ENCODE measurements around the gene SCN2B. TPM values are rescaled to one million over a fixed set of nuclear protein-coding genes. Genes with fewer than 3 reads are reported as not detected.
A peak's percentile ranks its signal among the peaks of the same experiment; 100 is the strongest.

SCN2B gene
- total and polyA plus RNA-seq, 8 donors: 0.04 to 0.31 (median 0.06) TPM

DNA sequence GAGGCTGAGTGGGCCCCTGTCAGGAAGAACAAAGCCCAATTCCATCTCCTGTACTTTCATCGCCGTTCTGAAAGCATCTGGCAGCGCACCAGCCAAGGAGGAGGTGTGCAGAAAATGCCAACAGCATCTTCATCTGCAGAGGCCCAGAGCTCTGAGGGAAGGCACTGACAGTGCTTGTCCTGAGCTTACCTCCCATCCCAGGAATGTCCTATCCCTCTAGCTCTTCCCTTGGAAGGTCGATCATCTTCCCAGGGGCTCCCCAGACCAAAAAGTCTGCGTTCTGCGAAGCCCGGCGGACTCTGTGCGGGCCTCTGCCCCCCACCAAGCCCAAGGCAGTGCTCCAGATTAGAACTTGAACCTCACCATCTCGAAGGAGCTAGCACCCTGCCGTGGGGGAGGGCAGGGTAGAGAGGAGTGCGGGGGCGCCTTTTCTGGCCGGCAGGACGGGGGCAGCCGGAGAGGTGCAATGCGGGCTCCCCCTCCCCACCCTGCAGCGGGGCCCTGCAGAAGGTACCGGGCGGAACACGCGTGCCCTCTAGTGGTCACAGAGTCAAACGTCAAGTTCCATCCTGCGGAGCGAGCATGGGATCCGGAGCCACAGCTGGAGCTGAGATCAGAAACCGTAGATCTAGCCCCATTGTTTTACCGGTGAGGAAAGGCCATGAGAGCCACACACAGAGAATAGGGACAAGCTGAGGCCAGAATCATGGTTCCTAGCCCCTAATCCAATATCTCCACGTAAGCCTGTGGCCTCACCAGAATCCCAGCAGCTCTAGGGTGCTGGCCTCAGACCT is 5.0 kb downstream of the SCN2B start:
- WGBS, 2 donors: 5 to 8% methylated on average over 28 to 29 of the region's 29 CpGs
- Histone ChIP-seq H3K27ac (no peak overlapping the region), H3K9me3 (no peaks in the 10 kb centered on the region), H3K27me3 (no peaks in the 10 kb centered on the region), H3K36me3 (no peaks in the 10 kb centered on the region), H3K4me3 (no peak overlapping the region), H3K4me1 (no peaks in the 10 kb centered on the region)
- ATAC-seq (peak; percentile 80 to 96 (median 94)), DNase-seq (peak; percentile 54 to 87 (median 76)), FAIRE-seq (no peak)
- TF ChIP-seq, protein P1, sequence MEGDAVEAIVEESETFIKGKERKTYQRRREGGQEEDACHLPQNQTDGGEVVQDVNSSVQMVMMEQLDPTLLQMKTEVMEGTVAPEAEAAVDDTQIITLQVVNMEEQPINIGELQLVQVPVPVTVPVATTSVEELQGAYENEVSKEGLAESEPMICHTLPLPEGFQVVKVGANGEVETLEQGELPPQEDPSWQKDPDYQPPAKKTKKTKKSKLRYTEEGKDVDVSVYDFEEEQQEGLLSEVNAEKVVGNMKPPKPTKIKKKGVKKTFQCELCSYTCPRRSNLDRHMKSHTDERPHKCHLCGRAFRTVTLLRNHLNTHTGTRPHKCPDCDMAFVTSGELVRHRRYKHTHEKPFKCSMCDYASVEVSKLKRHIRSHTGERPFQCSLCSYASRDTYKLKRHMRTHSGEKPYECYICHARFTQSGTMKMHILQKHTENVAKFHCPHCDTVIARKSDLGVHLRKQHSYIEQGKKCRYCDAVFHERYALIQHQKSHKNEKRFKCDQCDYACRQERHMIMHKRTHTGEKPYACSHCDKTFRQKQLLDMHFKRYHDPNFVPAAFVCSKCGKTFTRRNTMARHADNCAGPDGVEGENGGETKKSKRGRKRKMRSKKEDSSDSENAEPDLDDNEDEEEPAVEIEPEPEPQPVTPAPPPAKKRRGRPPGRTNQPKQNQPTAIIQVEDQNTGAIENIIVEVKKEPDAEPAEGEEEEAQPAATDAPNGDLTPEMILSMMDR (IDR thresholded peaks at IDR 0.05): peak; percentile 70 to 88 (median 81)
- intact Hi-C loops (cut with DNase I): no loop called here

DNA sequence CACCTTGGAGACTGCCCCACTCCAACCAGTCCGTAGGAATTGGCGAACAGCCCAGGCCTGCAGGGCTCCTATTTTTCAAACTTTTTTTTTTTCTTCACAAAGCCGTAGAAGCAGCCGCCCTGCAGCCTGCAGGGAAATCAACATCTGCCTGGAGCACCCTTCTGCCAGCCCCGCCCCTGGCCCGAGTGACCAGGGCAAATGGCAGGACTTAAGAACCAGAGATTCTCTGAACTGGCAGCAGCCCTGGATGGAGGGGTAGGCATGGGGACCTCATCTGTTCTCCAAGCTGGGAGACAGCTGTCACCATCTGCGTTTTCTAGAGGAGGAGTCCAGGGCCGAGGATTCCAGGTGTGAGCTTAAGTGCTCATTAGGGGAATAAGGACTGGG is 5.6 kb downstream of the SCN2B start:
- DNase-seq (no peak), ATAC-seq (no peak), FAIRE-seq (no peak)
- Histone ChIP-seq H3K27ac (no peak overlapping the region), H3K4me3 (no peak overlapping the region), H3K9me3 (no peaks in the 10 kb centered on the region), H3K27me3 (no peaks in the 10 kb centered on the region), H3K4me1 (no peaks in the 10 kb centered on the region), H3K36me3 (no peaks in the 10 kb centered on the region)
- intact Hi-C loops (cut with DNase I): no loop called here
- WGBS, 2 donors: 45 to 47% methylated on average over 8 of the region's 8 CpGs
- TF ChIP-seq, protein P1 (IDR thresholded peaks at IDR 0.05): no peak

DNA sequence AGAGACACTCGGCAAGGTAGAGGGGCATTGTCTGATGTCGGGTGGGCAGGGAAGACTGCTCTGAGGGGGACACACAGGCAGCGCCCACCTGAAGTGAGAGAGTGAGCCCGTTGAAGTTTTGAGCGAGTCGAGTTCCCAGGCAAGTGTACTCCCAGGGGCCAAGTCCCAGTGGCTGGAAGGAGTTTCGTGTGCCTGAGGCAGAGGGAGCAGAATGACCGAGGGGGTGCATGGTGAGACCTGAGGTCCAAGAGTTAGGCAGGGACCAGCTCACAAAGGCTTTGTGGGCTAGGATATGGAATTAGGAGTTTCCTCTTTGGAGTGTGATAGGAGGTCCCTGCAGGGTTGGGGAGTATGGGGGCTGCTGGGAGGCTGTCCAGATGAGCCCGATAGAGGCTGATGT is 6.2 kb downstream of the SCN2B start:
- DNase-seq (no peak), ATAC-seq (no peak), FAIRE-seq (no peak)
- TF ChIP-seq, protein P1 (IDR thresholded peaks at IDR 0.05): no peak
- Histone ChIP-seq H3K27me3 (no peaks in the 10 kb centered on the region), H3K27ac (no peak overlapping the region), H3K9me3 (no peaks in the 10 kb centered on the region), H3K4me3 (no peak overlapping the region), H3K4me1 (no peaks in the 10 kb centered on the region), H3K36me3 (no peaks in the 10 kb centered on the region)
- intact Hi-C loops (cut with DNase I): no loop called here
- WGBS, 2 donors: 63 to 73% methylated on average over 9 of the region's 9 CpGs

DNA sequence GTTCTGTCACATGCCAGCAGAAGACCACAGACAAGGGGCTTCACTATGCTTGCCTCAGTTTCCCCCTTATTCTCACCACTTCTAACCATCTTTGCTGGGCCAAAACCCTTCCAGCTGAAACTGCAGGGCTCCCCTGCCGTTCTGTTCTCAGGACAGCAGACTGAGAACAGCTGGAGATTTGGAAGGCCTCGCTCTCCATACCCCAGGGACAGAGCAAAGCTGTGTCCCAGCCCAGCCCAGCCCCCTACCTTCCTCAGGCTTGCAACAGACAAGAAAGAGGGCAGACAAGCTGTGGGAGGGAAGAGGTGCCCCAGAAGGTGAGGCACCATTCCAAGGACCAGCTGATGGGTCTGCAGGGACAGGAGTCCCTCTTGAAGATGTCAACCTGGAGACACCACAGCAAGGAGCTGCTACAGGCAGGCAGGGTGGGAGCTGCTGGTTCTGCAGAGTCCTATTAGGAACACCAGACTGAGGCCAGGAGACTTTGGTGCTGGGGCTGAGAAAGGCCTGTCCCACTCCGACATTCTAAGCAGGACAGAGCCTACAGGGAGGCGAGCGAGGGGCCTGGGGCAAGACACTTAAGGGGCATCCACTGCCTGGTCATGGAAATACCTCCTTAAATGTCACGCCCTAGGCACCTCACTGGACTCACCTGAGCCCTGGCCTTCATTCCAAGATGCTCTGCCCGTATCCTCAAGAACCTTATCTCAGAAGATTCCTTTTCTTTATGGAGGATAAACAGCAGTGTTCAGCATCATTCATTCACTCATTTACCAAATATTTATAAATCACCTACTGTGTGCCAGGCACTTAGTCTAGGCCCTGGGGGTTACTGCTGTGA is 6.9 kb downstream of the SCN2B start:
- 68 to 72% methylated on average over 7 of the region's 7 CpGs for WGBS, 2 donors
- no peaks in the 10 kb centered on the region for H3K4me1 ChIP-seq
- H3K9me3 ChIP-seq: no peaks in the 10 kb centered on the region
- FAIRE-seq (no peak), ATAC-seq (no peak), DNase-seq (no peak)
- TF ChIP-seq, protein P1 (IDR thresholded peaks at IDR 0.05): no peak
- no peaks in the 10 kb centered on the region for H3K36me3 ChIP-seq
- no peak overlapping the region for H3K27ac ChIP-seq
- no peak overlapping the region for H3K4me3 ChIP-seq
- intact Hi-C loops (cut with DNase I): no loop called here
- no peaks in the 10 kb centered on the region for H3K27me3 ChIP-seq

All from pancreas (tissue), 10 donors.